AG04449 (cell line): Measurements from ENCODE around the gene TRIM56.
"Not testable (repeated sequence)": the region's sequence is repeated elsewhere in the genome, so short reads cannot be mapped to it uniquely, and the experiment has no call there.

ENCODE experiments used
- CTCF ChIA-PET: fragments of 350-600 bp; formaldehyde crosslinking; extraction: SDS; loops from one replicate; lab custom pipeline; 2021; ENCODE audit warnings: antibody characterized with exemption; lab: Yijun Ruan, JAX
- POLR2A ChIA-PET: fragments of 400-600, 350-600 bp; formaldehyde crosslinking; extraction: SDS; loops from one replicate; lab custom pipeline; 2020; ENCODE audit warnings: antibody characterized with exemption, inconsistent platforms; lab: Yijun Ruan, JAX
- DNase-seq: peaks from one replicate; pipeline ENCODE4 v3.0.0-alpha.2; 2010; ENCODE audit warnings: low read depth, low spot score
- H3K4me3 ChIP-seq: 2 replicates; pipeline ENCODE4 v1.5.1; 2011; ENCODE audit warnings: low read depth, mild to moderate bottlenecking, control low read depth, low read length
- CTCF ChIP-seq: IDR thresholded peaks from one replicate; pipeline ENCODE4 v1.5.1; 2011; ENCODE audit warnings: mild to moderate bottlenecking, moderate library complexity, low read length, control low read depth, inconsistent platforms; ENCODE audit not compliant: insufficient read depth; ENCODE audit errors: missing control alignments

Gene TRIM56, protein sequence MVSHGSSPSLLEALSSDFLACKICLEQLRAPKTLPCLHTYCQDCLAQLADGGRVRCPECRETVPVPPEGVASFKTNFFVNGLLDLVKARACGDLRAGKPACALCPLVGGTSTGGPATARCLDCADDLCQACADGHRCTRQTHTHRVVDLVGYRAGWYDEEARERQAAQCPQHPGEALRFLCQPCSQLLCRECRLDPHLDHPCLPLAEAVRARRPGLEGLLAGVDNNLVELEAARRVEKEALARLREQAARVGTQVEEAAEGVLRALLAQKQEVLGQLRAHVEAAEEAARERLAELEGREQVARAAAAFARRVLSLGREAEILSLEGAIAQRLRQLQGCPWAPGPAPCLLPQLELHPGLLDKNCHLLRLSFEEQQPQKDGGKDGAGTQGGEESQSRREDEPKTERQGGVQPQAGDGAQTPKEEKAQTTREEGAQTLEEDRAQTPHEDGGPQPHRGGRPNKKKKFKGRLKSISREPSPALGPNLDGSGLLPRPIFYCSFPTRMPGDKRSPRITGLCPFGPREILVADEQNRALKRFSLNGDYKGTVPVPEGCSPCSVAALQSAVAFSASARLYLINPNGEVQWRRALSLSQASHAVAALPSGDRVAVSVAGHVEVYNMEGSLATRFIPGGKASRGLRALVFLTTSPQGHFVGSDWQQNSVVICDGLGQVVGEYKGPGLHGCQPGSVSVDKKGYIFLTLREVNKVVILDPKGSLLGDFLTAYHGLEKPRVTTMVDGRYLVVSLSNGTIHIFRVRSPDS

GRCh38 chr7:101085162-101085964 lies at the start of gene TRIM56:
TRIM56 (plus strand) TSS chr7:101085481; CDS start chr7:101087313, 1,832 bp downstream.
- CTCF ChIA-PET: interaction anchor here (0.8 to 5.6 kb wide), 16 partner anchors 8 to 198 kb away, joined by 3 to 49 read pairs (median 3); no protein-coding TSS in a partner anchor
- TF ChIP-seq CTCF: no peak
- no peak for DNase-seq
- peak within 1 kb of the TSS; percentile 80 for H3K4me3 ChIP-seq
- POLR2A ChIA-PET: interaction anchor here (0.5 to 2.3 kb wide), 11 partner anchors 8 to 196 kb away, joined by 3 to 16 read pairs (median 5); partner anchors contain the start of genes SERPINE1 and UFSP1

GRCh38 chr7:101035941-101036340 lies 49.3 kb upstream of the TRIM56 start:
- H3K4me3 ChIP-seq: no peak overlapping the region
- DNase-seq: no peak
- CTCF ChIA-PET: no interaction called here
- POLR2A ChIA-PET: no interaction called here
- no peak for TF ChIP-seq CTCF

GRCh38 chr7:101041283-101041682 lies 44.0 kb upstream of the TRIM56 start:
- DNase-seq, CTCF ChIA-PET, H3K4me3 ChIP-seq, POLR2A ChIA-PET: not testable (repeated sequence)

DNA sequence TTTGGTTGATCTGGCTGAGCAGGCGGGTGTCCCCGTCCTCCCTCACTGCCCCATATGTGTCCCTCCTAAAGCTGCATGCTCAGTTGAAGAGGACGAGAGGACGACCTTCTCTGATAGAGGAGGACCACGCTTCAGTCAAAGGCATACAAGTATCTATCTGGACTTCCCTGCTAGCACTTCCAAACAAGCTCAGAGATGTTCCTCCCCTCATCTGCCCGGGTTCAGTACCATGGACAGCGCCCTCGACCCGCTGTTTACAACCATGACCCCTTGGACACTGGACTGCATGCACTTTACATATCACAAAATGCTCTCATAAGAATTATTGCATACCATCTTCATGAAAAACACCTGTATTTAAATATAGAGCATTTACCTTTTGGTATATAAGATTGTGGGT lies 26.9 kb upstream of the TRIM56 start:
- CTCF ChIA-PET: interaction anchor here (0.6 to 3.9 kb wide), 36 partner anchors 10 to 338 kb away, joined by 3 to 105 read pairs (median 4); partner anchors contain the start of genes ACHE, EPO, MUC17 and MUC3A

DNA sequence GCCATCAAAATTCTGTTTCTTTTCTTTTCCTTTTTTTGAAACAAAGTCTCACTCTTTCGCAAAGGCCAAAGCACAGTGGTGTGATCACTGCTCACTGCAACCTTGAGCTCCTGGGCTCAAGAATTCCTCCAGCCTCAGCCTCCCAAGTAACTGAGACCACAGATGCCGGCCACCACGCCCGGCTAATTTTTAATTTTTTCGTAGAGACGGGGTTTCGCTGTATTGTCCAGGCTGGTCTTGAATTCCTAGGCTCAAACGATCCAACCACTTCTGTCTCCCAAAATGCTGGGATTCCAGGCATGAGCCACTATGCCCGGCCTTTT lies 25.7 kb upstream of the TRIM56 start:
- POLR2A ChIA-PET: interaction anchor here (1.2 kb wide), 1 partner anchor 170 kb away, joined by 3 read pairs; the partner anchor contains the start of gene UFSP1
- CTCF ChIA-PET: interaction anchor here (0.6 to 3.9 kb wide), 21 partner anchors 10 to 356 kb away, joined by 3 to 105 read pairs (median 5); partner anchors contain the start of genes ACHE, MUC17 and UFSP1
- no peak for TF ChIP-seq CTCF

More for the DNA sequence above, 26.9 kb upstream of the TRIM56 start:
- no peak overlapping the region for H3K4me3 ChIP-seq
- POLR2A ChIA-PET: no interaction called here
- no peak for DNase-seq
- no peak for TF ChIP-seq CTCF

DNA sequence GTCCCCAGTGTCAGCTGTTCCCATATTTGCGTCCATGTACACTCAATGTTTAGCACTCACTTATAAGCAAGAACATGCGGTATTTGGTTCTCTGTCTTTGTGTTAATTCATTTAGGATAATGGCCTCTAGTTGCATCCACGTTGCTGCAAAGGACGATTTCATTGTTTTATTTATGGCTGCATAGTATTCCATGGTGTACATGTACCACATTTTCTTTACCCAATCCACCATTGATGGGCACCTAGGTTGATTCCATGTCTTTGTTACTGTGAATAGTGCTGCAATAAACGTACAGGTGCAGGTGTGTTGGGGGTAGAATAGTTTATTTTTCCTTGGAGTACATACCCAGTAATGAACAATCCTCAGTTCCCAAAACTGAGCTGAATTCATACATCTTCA lies 24.3 kb upstream of the TRIM56 start:
- TF ChIP-seq CTCF: no peak
- DNase-seq: no peak
- POLR2A ChIA-PET: no interaction called here
- H3K4me3 ChIP-seq: no peak overlapping the region
- CTCF ChIA-PET: interaction anchor here (0.6 to 3.9 kb wide), 8 partner anchors 13 to 343 kb away, joined by 3 to 21 read pairs (median 4); partner anchors contain the start of genes ACHE and UFSP1

More for the DNA sequence above, 25.7 kb upstream of the TRIM56 start:
- no peak overlapping the region for H3K4me3 ChIP-seq
- no peak for DNase-seq

DNA sequence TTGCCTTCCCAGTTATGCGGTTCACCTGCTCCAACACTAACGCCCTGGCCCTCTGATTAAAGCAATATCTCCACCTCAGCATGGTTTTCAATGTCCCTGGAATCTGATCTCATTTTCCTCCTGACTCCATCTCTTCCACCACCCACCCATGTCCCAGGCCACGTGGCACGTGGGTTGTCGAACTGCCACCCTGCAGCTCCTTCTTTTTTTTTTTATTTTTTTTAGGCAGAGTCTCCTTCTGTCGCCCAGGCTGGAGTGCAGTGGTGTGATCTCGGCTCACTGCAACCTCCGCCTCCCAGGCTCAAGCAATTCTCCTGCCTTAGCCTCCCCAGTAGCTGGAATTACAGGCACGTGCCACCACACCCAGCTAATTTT lies 21.1 kb upstream of the TRIM56 start:
- not testable (repeated sequence) for DNase-seq, H3K4me3 ChIP-seq
- POLR2A ChIA-PET: interaction anchor here (0.6 kb wide), 1 partner anchor 32 kb away, joined by 3 read pairs; no protein-coding TSS in a partner anchor
- CTCF ChIA-PET: interaction anchor here (6.9 kb wide), 1 partner anchor 14 kb away, joined by 55 read pairs; no protein-coding TSS in a partner anchor

- POLR2A ChIA-PET, H3K4me3 ChIP-seq, DNase-seq: not testable (repeated sequence)
- CTCF ChIA-PET: interaction anchor here (0.6 to 6.9 kb wide), 4 partner anchors 10 to 170 kb away, joined by 3 to 55 read pairs (median 5); partner anchors contain the start of gene ACHE
Observed at GRCh38 chr7:101065162-101065561, 20.1 kb upstream of the TRIM56 start.
